Adrenal gland (tissue), 12 donors: ENCODE data around the gene UBA3. TPM values are rescaled to one million over a fixed set of nuclear protein-coding genes. Genes with fewer than 3 reads are reported as not detected.

ENCODE experiments used
- DNase-seq, 7 donors: peaks; one replicate each; pipeline ENCODE4 v3.0.0-alpha.2; 2019 to 2020
- H3K27ac ChIP-seq, 5 donors: fragments of 200-600 bp; sonication (generic) in 4 of 5; 1 replicate in 3 of 5; 2 replicates in 2 of 5; pipeline versions ENCODE4 v1.5.1 to v1.8.0; 2016 to 2020; ENCODE audit warnings: mild to moderate bottlenecking in 1 of 5
- H3K27me3 ChIP-seq: fragments of 200-600 bp; 2 replicates; pipeline ENCODE4 v1.8.0; 2021
- H3K36me3 ChIP-seq, 2 donors: fragments of 200-600 bp; replicated peaks in 1 of 2; 1 replicate in 1 of 2; 2 replicates in 1 of 2; pipeline versions ENCODE4 v1.5.1 to v1.8.0; 2018 to 2022
- H3K4me1 ChIP-seq, 2 donors: fragments of 200-600 bp; replicated peaks in 1 of 2; 1 replicate in 1 of 2; 2 replicates in 1 of 2; pipeline versions ENCODE4 v1.5.1 to v1.8.0; 2018 to 2021
- H3K4me3 ChIP-seq, 4 donors: fragments of 200-600 bp; sonication (generic) in 3 of 4; one replicate each; pipeline ENCODE4 v1.5.1; 2016 to 2018
- H3K9me3 ChIP-seq, 3 donors: fragments of 200-600 bp; sonication (generic) in 1 of 3; replicated peaks in 1 of 3; 1 replicate in 2 of 3; 2 replicates in 1 of 3; pipeline versions ENCODE4 v1.5.1 to v1.8.0; 2016 to 2021
- POLR2A ChIP-seq, 2 donors: fragments of 450-650 bp; IDR thresholded peaks; one replicate each; pipeline ENCODE4 v1.6.1; 2017; ENCODE audit warnings: antibody characterized with exemption in 2 of 2, mild to moderate bottlenecking in 2 of 2, moderate library complexity in 1 of 2
- WGBS, 4 donors: extraction: QIAGEN DNeasy Blood & Tissue Kit in 2 of 4; methylation state at CpG; one replicate each; pipeline versions ENCODE4 v1.1.5 to v1.1.7; 2013 to 2017; 5-methylcytosine and 5-hydroxymethylcytosine counted together
- intact Hi-C, 2 donors: fragments of 100-400 bp; cut with DNase I; formaldehyde crosslinking; loops; one replicate each; pipeline versions ENCODE4 v1.14.1 to v1.15.0; 2022 to 2023
- polyA plus RNA-seq, 3 donors: library from polyadenylated mRNA; stranded (reverse); fragments of 200-250 nt in 2 of 3; fragments of 350-450 nt in 1 of 3; fragmentation: Illumina TruSeq in 1 of 3; extraction: RNeasy Lipid Tissue Mini Kit (QIAGEN cat#74804) in 1 of 3; gene quantifications; one replicate each; pipeline ENCODE4 v1.2.3, GENCODE V29; 2013 to 2014
- total RNA-seq, 9 donors: library from RNA; depleted of rRNA in 4 of 9; stranded (reverse); fragments of >200 nt in 4 of 9; fragments of 120-200 nt in 1 of 9; fragmentation: NEBNext Ultra II Directional in 1 of 9; extraction: Animal tissue kit (Norgen Biotek cat#: 25700) in 1 of 9; gene quantifications; one replicate each; pipeline versions ENCODE4 v1.1.0 to v1.2.4, GENCODE V29; 2013 to 2023
- TF ChIP-seq, protein P1 (sequence below), 6 experiments: fragments of 450-650 bp in 4 of 6; fragments of 200-600 bp in 2 of 6; sonication (generic) in 1 of 6; IDR thresholded peaks; 1 replicate in 5 of 6; 2 replicates in 1 of 6; pipeline versions ENCODE4 v1.5.1 to v1.8.0; 2016 to 2021; ENCODE audit warnings: antibody characterized with exemption in 6 of 6, mild to moderate bottlenecking in 2 of 6, moderate library complexity in 1 of 6
- donor health status: healthy with polysubstance abuse.
- donor health status: Bipolar disorder and iron deficiency.
- donor health status: DM: yes; HTN: yes; CAD: no.
- donor health status: DM: no; HTN: no; CAD: no.
- donor health status: DM: no; HTN: no; CAD: no.
- donor health status: DM: yes; HTN: yes; CAD: no.

Gene UBA3
- total and polyA plus RNA-seq, 12 donors: 31.8 to 85.7 (median 61.5) TPM

- Histone ChIP-seq H3K4me1 (peaks cover 20 to 44% of the 10 kb centered on the region in 2 donors), H3K27ac (no peak overlapping the region), H3K9me3 (no peaks in the 10 kb centered on the region), H3K36me3 (peaks cover 0 to 29% of the 10 kb centered on the region in 2 donors), H3K27me3 (no peaks in the 10 kb centered on the region), H3K4me3 (no peak overlapping the region)
- 89 to 94% (median 91%) methylated on average over 4 of the region's 4 CpGs for WGBS, 4 donors
- no peak for TF ChIP-seq POLR2A (IDR thresholded peaks at IDR 0.05)
- TF ChIP-seq, protein P1, sequence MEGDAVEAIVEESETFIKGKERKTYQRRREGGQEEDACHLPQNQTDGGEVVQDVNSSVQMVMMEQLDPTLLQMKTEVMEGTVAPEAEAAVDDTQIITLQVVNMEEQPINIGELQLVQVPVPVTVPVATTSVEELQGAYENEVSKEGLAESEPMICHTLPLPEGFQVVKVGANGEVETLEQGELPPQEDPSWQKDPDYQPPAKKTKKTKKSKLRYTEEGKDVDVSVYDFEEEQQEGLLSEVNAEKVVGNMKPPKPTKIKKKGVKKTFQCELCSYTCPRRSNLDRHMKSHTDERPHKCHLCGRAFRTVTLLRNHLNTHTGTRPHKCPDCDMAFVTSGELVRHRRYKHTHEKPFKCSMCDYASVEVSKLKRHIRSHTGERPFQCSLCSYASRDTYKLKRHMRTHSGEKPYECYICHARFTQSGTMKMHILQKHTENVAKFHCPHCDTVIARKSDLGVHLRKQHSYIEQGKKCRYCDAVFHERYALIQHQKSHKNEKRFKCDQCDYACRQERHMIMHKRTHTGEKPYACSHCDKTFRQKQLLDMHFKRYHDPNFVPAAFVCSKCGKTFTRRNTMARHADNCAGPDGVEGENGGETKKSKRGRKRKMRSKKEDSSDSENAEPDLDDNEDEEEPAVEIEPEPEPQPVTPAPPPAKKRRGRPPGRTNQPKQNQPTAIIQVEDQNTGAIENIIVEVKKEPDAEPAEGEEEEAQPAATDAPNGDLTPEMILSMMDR (IDR thresholded peaks at IDR 0.05): no peak
- DNase-seq: no peak
- intact Hi-C loops: no loop called here
Measured at GRCh38 chr3:69099576-69099975, 19.4 kb upstream of the UBA3 start.

GRCh38 chr3:69097407-69098086, 17.4 kb upstream of the UBA3 start:
- Histone ChIP-seq H3K9me3 (no peaks in the 10 kb centered on the region), H3K4me3 (no peak overlapping the region), H3K36me3 (peaks cover 0 to 10% of the 10 kb centered on the region in 2 donors), H3K4me1 (peaks cover 38 to 65% of the 10 kb centered on the region in 2 donors), H3K27me3 (no peaks in the 10 kb centered on the region), H3K27ac (peak overlapping the region in 2 of 5 donors; percentile 8 to 85)
- DNase-seq: no peak
- TF ChIP-seq POLR2A (IDR thresholded peaks at IDR 0.05): no peak
- TF ChIP-seq, protein P1 (IDR thresholded peaks at IDR 0.05): no peak
- 86 to 92% (median 88%) methylated on average over 9 of the region's 9 CpGs for WGBS, 4 donors
- intact Hi-C loops: no loop called here

GRCh38 chr3:69096299-69096698, 16.1 kb upstream of the UBA3 start:
- peak overlapping the region in 4 of 5 donors; percentile 22 to 85 (median 61) for H3K27ac ChIP-seq
- H3K9me3 ChIP-seq: no peaks in the 10 kb centered on the region
- intact Hi-C loops: no loop called here
- no peak for DNase-seq
- H3K4me1 ChIP-seq: peaks cover 50 to 77% of the 10 kb centered on the region in 2 donors
- no peak for TF ChIP-seq POLR2A (IDR thresholded peaks at IDR 0.05)
- TF ChIP-seq, protein P1 (IDR thresholded peaks at IDR 0.05): no peak
- no peaks in the 10 kb centered on the region for H3K27me3 ChIP-seq
- H3K36me3 ChIP-seq: no peaks in the 10 kb centered on the region
- no peak overlapping the region for H3K4me3 ChIP-seq
- WGBS, 4 donors: 87 to 95% (median 90%) methylated on average over 3 to 5 of the region's 5 CpGs

DNA sequence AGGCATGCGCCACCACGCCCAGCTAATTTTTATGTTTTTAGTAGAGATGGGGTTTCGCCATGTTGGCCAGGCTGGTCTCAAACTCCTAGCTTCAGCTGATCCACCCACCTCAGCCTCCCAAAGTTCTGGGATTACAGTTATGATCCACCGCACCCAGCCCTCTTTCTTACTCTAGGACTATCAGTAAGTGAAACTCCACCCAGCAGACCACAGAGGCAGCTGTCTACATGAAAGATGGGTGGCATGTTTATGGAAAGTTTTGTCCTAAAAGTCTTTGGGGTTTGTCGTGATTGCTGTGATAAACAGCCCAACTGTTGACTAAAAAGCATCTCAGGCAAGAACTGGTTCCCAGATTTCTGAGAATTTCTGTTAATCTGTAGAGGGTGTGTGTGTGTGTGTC, 15.5 kb upstream of the UBA3 start:
- Histone ChIP-seq H3K27ac (peak overlapping the region in 4 of 5 donors; percentile 22 to 85 (median 61)), H3K4me3 (no peak overlapping the region), H3K27me3 (no peaks in the 10 kb centered on the region), H3K36me3 (peaks cover 0 to 6% of the 10 kb centered on the region in 2 donors), H3K9me3 (no peaks in the 10 kb centered on the region), H3K4me1 (peaks cover 56 to 82% of the 10 kb centered on the region in 2 donors)
- TF ChIP-seq, protein P1 (IDR thresholded peaks at IDR 0.05): no peak
- no peak for TF ChIP-seq POLR2A (IDR thresholded peaks at IDR 0.05)
- DNase-seq: peak in 5 of 7 donors; percentile 39 to 70 (median 52)
- intact Hi-C loops: no loop called here
- 73 to 79% (median 78%) methylated on average over 5 of the region's 5 CpGs for WGBS, 4 donors
